ENCODE results near the gene CTSD. TPM values are rescaled to one million over a fixed set of nuclear protein-coding genes. Genes with fewer than 3 reads are reported as not detected.

The CTSD gene
- total and polyA plus RNA-seq, 11 donors = 420 to 1,779 (median 722) TPM

- H3K27ac ChIP-seq = no peak overlapping the region
- peaks cover 0 to 17% (median 3%) of the 10 kb centered on the region in 9 donors for H3K27me3 ChIP-seq
- H3K4me3 ChIP-seq = no peak overlapping the region
- peaks cover 0 to 33% (median 13%) of the 10 kb centered on the region in 12 donors for H3K4me1 ChIP-seq
- ATAC-seq (peak in 2 of 4 donors; percentile 8 to 40), DNase-seq (no peak)
- no peaks in the 10 kb centered on the region for H3K9me3 ChIP-seq
- TF ChIP-seq CTCF (IDR thresholded peaks at IDR 0.05) = no peak
- TF ChIP-seq POLR2A (IDR thresholded peaks at IDR 0.05) = no peak
- WGBS, 4 donors = 69 to 79% (median 76%) methylated on average over 12 to 18 of the region's 18 CpGs
- H3K36me3 ChIP-seq = no peaks in the 10 kb centered on the region
- intact Hi-C loops (cut with DNase I) = no loop called here
Observed at GRCh38 chr11:1744891-1745700, 18.6 kb downstream of the CTSD start.

- peak in 3 of 4 donors; percentile 19 to 59 (median 44) for ATAC-seq
- TF ChIP-seq CTCF (IDR thresholded peaks at IDR 0.05) (no peak), POLR2A (IDR thresholded peaks at IDR 0.05) (no peak)
- Histone ChIP-seq H3K4me1 (peaks cover 0 to 25% (median 8%) of the 10 kb centered on the region in 12 donors), H3K36me3 (no peaks in the 10 kb centered on the region), H3K27ac (no peak overlapping the region), H3K4me3 (no peak overlapping the region), H3K9me3 (no peaks in the 10 kb centered on the region), H3K27me3 (peaks cover 0 to 21% (median 3%) of the 10 kb centered on the region in 9 donors)
- intact Hi-C loops (cut with DNase I) = no loop called here
- 44 to 70% (median 58%) methylated on average over 22 to 23 of the region's 23 CpGs for WGBS, 4 donors
- no peak for DNase-seq
Observed at GRCh38 chr11:1744137-1744886, 19.4 kb downstream of the CTSD start.

GRCh38 chr11:1743585-1744136 lies 20.1 kb downstream of the CTSD start:
- Histone ChIP-seq H3K4me1 (peaks cover 0 to 18% (median 4%) of the 10 kb centered on the region in 12 donors), H3K36me3 (no peaks in the 10 kb centered on the region), H3K4me3 (no peak overlapping the region), H3K27me3 (peaks cover 0 to 18% (median 0%) of the 10 kb centered on the region in 9 donors), H3K9me3 (no peaks in the 10 kb centered on the region), H3K27ac (no peak overlapping the region)
- ATAC-seq (no peak), DNase-seq (no peak)
- intact Hi-C loops (cut with DNase I) = no loop called here
- WGBS, 4 donors = 80 to 86% (median 83%) methylated on average over 10 of the region's 10 CpGs
- TF ChIP-seq POLR2A (IDR thresholded peaks at IDR 0.05) (no peak), CTCF (IDR thresholded peaks at IDR 0.05) (no peak)
